Cortex of kidney (tissue), 1 donor: ENCODE data around the gene EHD3.

ENCODE experiments used
- DNase-seq: peaks from one replicate; lab custom pipeline; 2025; lab: John Stamatoyannopoulos, UW

EHD3 gene

DNA sequence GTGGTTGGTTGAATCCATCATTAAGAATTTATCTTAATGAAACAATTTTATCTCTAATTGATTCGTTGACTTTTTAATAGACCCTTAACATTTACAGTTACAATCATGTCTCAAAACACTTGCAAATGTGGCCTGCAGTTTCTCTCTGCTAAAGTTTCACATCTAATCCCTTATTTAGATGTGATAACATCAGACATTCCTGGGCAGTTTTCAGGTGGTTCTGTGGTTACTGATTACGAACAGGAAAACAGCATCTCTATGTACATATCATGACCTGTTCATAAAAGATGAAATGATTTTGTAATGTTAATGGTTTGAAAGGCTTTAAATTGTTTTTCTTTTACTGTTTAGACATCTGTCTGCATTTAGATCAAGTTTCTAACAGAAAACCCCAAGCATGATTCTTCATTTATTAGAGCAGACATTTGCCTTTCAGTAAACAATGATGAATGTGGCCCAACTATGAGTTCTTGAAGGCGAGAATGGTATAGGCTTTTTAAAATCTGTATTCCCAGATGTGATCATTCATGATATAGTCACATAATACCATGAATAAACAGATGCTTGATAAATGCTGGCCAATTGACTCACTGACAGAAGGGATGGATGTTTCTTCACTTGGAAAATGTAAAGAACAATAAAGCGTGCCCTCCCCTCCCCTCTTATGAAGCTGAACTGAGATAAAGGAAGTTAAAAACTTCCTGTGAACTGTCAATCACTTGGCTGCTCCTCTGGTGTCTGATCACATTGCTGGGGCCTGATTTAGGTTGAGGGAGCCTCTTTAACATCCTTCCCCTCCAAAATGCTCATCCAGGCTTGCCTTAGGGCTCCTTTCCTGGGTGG lies 20.1 kb upstream of the EHD3 start:
- no peak for DNase-seq

DNA sequence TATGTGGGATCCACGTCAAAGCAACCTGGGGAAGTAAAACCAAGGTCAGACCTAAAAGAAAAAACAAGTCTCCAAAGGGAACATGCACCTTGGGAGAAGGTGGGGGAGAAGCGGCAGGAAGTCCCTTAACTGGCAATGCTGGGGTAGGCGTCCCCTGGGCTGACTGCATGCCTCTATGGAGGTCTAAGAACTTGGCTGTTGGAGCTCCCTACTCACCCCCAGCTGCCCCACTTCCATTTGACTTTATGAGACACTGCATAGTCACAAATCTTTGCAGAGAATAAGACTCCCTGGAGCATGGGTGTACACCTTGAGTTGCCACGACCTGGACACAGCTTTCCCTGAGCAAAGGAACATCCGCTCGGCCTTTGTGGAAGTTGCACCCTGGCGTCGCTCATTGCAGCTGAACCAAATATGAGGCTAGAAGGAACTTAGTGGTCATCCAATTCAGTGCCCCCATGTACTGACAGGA lies 19.5 kb upstream of the EHD3 start:
- DNase-seq: no peak

DNA sequence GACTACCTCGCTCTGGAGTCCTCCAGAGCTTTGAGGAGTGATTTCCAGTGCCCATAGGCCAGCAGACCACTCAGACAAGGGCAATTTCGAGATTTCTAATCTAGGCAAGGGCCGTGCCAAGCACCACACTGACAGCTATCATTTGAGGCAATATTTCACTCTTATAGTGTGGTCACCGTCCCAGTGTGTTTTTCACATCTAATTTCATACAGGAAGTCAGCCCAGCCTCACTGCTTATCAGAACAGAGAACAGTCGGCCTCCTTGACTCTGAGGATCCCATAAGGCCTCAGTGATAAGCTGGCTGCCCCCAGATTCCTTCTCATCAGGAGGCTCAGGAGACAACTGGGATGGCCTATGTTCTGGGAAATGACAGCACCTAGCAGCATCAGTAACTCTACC lies 17.2 kb upstream of the EHD3 start:
- no peak for DNase-seq

GRCh38 chr2:31217465-31218200 lies 16.3 kb upstream of the EHD3 start, which contains the start of gene CAPN14:
Gene CAPN14, minus strand, starts transcription at chr2:31217515. Its CDS starts 12,068 bp downstream, at chr2:31205447.
- DNase-seq: no peak

GRCh38 chr2:31219131-31219969 lies 14.6 kb upstream of the EHD3 start:
- no peak for DNase-seq

DNA sequence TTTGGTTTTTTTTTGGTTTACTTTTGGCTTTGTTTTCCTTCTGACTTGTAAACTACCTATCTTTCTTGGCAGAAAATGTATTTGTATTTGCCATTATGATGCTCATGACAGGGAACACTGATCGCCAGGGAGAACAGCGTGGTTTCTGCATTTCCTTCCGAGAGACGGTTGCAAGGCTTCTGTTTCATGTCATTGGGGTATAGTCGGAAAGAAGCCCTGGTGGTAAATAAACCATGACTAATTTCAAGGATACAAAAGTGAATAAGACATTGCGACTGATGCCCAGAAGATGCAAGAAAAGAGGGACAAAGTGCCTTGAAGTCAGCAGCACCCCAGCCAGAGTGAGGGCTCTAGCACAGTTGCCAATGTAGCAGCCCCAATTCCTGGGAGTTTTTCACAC lies 12.4 kb upstream of the EHD3 start:
- DNase-seq: no peak

- DNase-seq: no peak
These were observed 11.9 kb upstream of the EHD3 start for GRCh38 chr2:31222071-31222470.

- DNase-seq: no peak
These were observed 10.9 kb upstream of the EHD3 start for GRCh38 chr2:31223026-31223425.

DNA sequence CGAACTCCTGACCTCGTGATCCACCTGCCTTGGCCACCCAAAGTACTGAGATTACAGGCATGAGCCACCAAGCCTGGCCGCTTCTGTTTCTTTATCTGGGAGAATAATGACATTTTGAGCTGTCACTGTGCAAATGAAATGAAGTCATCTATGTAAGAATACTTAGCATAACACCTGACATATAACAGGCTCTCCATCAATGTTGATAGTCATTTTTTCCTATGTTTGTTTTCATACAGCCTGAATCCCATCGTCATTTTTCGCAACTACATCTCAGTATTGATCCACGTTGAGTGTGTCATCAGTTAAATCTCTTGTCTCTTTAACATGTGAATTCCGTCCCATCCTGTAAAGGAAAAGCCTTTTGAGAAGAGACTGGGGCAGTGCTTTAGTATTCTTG lies 10.2 kb upstream of the EHD3 start:
- no peak for DNase-seq

DNA sequence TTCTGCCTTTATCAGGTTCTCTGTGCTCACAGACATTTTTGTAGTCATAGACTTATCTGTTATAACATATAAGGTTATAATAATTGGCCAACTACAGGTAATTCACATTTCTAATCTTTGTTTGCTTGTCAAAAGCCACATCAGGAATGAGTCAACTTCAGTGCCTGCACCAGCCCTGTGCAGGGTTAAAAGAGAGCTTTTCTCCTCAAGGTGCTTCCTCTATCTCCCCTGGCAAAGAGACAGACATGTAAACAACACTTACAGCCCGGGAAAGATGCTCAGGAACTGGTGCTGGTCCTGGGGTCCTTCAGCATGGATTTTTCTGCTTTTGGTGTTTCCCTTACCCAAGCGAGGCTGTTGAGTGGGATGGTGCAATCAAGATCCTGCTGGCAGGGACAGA lies 7.7 kb upstream of the EHD3 start:
- no peak for DNase-seq

DNA sequence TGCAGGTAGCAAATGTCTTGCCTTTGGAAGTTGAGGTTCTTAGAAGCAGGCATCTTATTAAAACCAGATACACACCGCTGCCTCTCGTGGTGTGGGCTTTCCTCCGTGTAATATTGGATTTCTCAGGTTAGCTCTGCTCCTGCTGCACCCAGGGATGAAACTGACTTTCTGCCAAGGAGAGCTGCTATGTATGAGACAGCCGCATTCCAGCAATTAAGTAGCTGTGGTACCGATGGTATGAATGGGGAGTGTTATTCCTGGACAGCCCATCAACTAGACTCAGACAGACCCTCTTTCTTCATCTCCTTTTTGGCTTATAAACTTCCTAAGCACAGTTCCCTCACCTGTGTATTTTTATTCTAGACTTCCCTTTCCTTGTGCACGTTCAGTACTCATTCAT lies 6.8 kb upstream of the EHD3 start:
- DNase-seq: no peak

- DNase-seq: no peak
These were observed 6.2 kb upstream of the EHD3 start for GRCh38 chr2:31227711-31228125.

- DNase-seq: no peak
These were observed 5.2 kb upstream of the EHD3 start for GRCh38 chr2:31228717-31229116.

DNA sequence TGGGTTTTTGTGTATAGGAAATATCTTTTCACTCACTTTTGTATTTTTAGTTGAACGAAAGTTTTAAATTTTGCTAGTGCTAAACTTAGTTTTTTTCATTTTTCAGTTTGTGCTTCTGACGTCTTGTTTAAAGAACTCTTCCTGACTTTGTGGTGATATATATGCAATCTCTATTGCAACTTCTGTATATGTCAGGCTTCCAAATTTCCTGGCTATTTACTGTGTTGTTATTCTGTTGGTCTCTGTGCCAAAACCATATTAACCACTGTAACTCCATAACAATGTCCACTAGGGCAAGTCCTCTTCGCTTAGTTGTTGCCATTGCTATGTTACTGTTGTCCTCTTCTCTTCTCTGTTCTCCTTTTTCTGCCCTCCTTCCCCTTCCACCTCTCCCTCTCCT lies 3.2 kb upstream of the EHD3 start:
- DNase-seq: no peak

GRCh38 chr2:31231571-31232302 lies 2.2 kb upstream of the EHD3 start:
- no peak for DNase-seq

GRCh38 chr2:31232586-31232985 lies 1.4 kb upstream of the EHD3 start:
- DNase-seq: no peak

- no peak for DNase-seq
These were observed 721 bp upstream of the EHD3 start for GRCh38 chr2:31233231-31233630.

GRCh38 chr2:31234683-31235503 lies 941 bp downstream of the EHD3 start:
- DNase-seq: no peak

DNA sequence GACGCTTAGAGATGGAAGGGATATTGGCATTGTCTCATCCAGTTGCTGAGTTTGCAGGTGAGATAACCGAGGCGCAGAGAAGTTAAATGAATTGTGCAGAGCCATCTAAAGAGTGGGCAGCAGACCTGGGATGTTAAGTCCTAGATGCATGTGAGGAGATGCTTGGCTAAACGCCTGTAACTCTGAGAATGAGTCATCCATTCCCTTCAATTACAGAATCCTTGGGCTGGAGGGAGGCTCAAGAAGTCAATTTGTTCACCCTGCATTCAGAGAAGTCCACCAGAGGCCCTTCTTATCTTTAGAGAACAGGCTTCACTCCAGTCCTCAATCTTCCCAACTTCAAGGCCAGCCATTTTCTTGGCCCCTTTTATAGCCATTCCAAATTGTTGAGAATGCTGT lies 1.6 kb downstream of the EHD3 start:
- DNase-seq: no peak

DNA sequence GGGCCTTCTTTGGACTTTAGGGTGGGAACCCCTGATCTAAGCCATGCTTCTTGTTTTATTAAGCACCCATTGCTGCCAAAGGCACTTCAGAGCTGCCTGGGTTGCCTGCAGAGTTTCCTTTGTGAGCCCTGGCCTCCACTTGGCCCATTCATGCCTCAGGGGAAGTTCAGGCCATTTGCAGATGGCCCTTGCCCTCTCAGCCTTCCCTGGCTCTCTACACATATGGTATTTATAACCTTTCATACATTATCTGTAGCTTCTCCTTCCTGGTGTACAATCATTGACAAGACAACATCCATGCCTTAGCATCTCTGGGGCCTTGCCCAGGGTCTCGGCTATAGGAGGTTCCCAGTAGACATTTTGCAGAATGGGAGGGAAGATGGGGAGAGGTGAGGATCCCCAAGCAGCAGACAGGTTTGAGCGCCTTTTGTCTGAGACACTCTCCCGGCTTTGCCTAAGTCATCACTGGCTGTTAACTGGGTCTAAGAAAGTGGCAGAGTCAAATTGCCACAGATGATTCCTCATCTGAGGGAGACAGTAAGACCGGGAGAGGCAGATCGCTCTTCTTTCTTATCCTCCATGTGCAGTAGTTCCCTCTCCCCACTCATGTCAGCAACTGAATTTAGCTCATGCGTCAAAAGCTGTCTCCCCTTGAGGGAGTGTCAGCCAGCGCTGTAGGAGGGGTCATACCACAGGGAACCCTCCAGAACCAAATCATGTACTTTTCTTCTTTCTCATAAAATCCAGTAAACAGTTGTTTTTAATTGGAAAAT lies 2.7 kb downstream of the EHD3 start:
- DNase-seq: no peak
